Panc1 (cell line): Measurements from ENCODE around the gene MPND. TPM values are rescaled to one million over a fixed set of nuclear protein-coding genes. Genes with fewer than 3 reads are reported as not detected.

Experiments used
- ATAC-seq: fragments of 200-7000 bp; cut with Tn5 transposase; 2 replicates; pipeline ENCODE4 v1.9.1; 2020; ENCODE audit warnings: mild to moderate bottlenecking, moderate library complexity
- BruUV-seq: library from RNA; stranded (reverse); fragments of 400-500 nt; replicated peaks from 2 replicates; lab custom pipeline; 2021; lab: Mats Ljungman, UMichigan
- CTCF ChIA-PET: fragments of 300-600 bp; sonication (Branson Sonifier 250); formaldehyde crosslinking; loops from one replicate; lab custom pipeline; 2022; ENCODE audit warnings: antibody characterized with exemption; lab: Charles Lee
- POLR2A ChIA-PET: fragments of 300-600 bp; sonication (Branson Sonifier 250); formaldehyde crosslinking; loops from one replicate; lab custom pipeline; 2022; ENCODE audit warnings: antibody characterized with exemption; lab: Charles Lee
- DNase-seq: peaks from one replicate; pipeline ENCODE4 v3.0.0-alpha.2; 2010; ENCODE audit warnings: low read depth, low spot score
- H3K27ac ChIP-seq: 2 replicates; pipeline ENCODE4 v1.5.1; 2011; ENCODE audit warnings: mild to moderate bottlenecking, low read length, inconsistent platforms
- H3K27me3 ChIP-seq: fragments of 200-500 bp; sonication (Bioruptor generic); 2 replicates; pipeline ENCODE4 v1.6.0; 2014; ENCODE audit warnings: low read length, inconsistent platforms; ENCODE audit not compliant: control insufficient read depth, insufficient read depth
- H3K36me3 ChIP-seq: fragments of 200-500 bp; sonication (Bioruptor generic); 2 replicates; pipeline ENCODE4 v1.5.1; 2014; ENCODE audit warnings: inconsistent platforms, mild to moderate bottlenecking, low read length, moderate library complexity; ENCODE audit not compliant: control insufficient read depth, insufficient read depth
- H3K4me1 ChIP-seq: 2 replicates; pipeline ENCODE4 v1.5.1; 2011; ENCODE audit warnings: inconsistent platforms, mild to moderate bottlenecking, low read length, moderate library complexity; ENCODE audit not compliant: control insufficient read depth, insufficient read depth
- H3K4me3 ChIP-seq, 2 experiments: 2 replicates each; pipeline ENCODE4 v1.5.1; 2011 to 2012; ENCODE audit warnings: low read depth in 2 of 2, low read length in 2 of 2, mild to moderate bottlenecking in 2 of 2, inconsistent platforms in 1 of 2, moderate library complexity in 1 of 2
- H3K9me3 ChIP-seq: fragments of 200-500 bp; sonication (Bioruptor generic); 2 replicates; pipeline ENCODE4 v1.5.1; 2014; ENCODE audit warnings: low read depth, mild to moderate bottlenecking, inconsistent platforms, low read length, moderate library complexity; ENCODE audit not compliant: control insufficient read depth, insufficient read depth
- POLR2AphosphoS5 ChIP-seq: IDR thresholded peaks from 2 replicates; pipeline ENCODE4 v1.6.1; 2012; ENCODE audit warnings: mild to moderate bottlenecking, low read depth, low read length, moderate library complexity
- SIN3A ChIP-seq: IDR thresholded peaks from 2 replicates; pipeline ENCODE4 v1.6.1; 2012; ENCODE audit warnings: low read depth, mild to moderate bottlenecking, low read length, moderate library complexity, borderline replicate concordance; ENCODE audit not compliant: insufficient read depth
- TCF7L2 ChIP-seq: IDR thresholded peaks from 2 replicates; pipeline ENCODE4 v1.6.1; 2011; ENCODE audit warnings: mild to moderate bottlenecking, low read depth, low read length, inconsistent platforms
- in situ Hi-C: cut with HindIII; loops from 2 replicates; pipeline ENCODE4 v1.10.0; 2016; ENCODE audit warnings: low sequenced_read_pairs, low pct_unique_long_range_greater_than_20kb
- intact Hi-C: fragments of 100-400 bp; cut with micrococcal nuclease; formaldehyde crosslinking; loops from one replicate; pipeline ENCODE4 v1.10.0; 2022; ENCODE audit not compliant: unreplicated experiment
- total RNA-seq: library from RNA; stranded (reverse); gene quantifications from one replicate; pipeline ENCODE4 v1.2.1, GENCODE V29; 2021; ENCODE audit not compliant: unreplicated experiment
- TF ChIP-seq, protein P1 (sequence below), 2 experiments: IDR thresholded peaks; 2 replicates each; pipeline ENCODE4 v1.6.1; 2011 to 2012; ENCODE audit warnings: low read depth in 2 of 2, control low read depth in 1 of 2, low read length in 1 of 2, mild to moderate bottlenecking in 1 of 2, moderate library complexity in 1 of 2; ENCODE audit not compliant: insufficient read depth in 1 of 2
- TF ChIP-seq, protein P2 (sequence below): fragments of 450-650 bp; IDR thresholded peaks from 2 replicates; pipeline ENCODE4 v1.5.1; 2017; ENCODE audit warnings: mild to moderate bottlenecking

The MPND gene
- total RNA-seq, 1 experiment from 2014 or later, result 22.9 TPM

DNA sequence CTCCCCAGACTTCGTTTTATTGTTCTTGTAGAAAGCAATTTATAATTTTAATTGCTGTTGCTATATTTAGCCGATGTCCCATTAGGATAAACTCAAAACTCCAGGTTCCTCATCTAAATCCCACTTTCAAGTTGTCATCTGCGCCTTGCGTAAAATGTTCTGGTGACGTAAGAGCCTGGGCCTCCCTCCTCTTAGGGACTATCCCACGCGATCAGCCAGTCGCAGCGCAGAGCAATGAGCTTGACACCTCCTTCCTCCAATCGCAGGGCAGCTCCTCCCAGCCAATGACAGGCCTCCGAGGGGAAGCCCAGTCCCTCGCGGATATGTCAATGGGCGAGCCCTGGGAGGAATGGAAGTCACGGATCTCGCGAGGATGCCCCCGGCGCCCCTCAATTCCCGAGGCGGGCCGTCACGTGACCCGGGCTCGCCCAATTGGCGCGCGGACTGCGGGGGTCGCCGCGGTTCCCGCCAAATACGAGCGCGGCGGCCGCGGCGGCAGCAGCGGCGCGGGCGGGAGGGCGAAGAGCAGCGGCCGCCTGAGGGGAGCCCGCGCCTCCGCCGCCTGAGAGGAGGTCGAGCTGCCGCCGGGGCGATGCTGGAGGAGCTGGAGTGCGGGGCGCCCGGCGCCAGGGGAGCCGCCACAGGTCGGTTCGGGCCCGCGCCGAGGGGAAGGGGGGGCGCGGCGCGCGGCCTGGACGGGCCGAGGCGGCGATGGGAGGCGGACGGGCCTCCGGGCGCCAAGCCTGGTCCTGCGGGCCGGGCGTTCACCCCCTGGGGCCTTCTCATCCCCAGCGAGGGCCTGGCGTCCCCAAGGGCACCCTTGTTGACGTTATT is 59.0 kb downstream of the MPND start, which contains the start of gene CHAF1A:
TSS of gene CHAF1A (plus strand) at position 470 of the 834 bp plus-strand sequence. CDS start at position 593, 123 bp downstream.
- ChIA-PET CTCF (interaction anchor here (0.6 kb wide), 2 partner anchors 16 to 262 kb away, joined by 3 to 5 read pairs; no protein-coding TSS in a partner anchor), POLR2A (interaction anchor here (0.6 kb wide), 1 partner anchor 55 kb away, joined by 11 read pairs; the partner anchor contains the start of gene UBXN6)
- Histone ChIP-seq H3K27ac (peak within 1 kb of the TSS; percentile 86), H3K9me3 (no peaks in the 10 kb centered on the region), H3K36me3 (peaks cover 2% of the 10 kb centered on the region; the same call in 1 of the 2 replicates), H3K4me1 (peaks cover 10% of the 10 kb centered on the region), H3K27me3 (no peaks in the 10 kb centered on the region), H3K4me3 (peak within 1 kb of the TSS; percentile 84 to 86)
- peak; percentile 96 for ATAC-seq
- in situ Hi-C loops, result no loop called here
- peak; percentile 92 for DNase-seq
- TF ChIP-seq, protein P1, sequence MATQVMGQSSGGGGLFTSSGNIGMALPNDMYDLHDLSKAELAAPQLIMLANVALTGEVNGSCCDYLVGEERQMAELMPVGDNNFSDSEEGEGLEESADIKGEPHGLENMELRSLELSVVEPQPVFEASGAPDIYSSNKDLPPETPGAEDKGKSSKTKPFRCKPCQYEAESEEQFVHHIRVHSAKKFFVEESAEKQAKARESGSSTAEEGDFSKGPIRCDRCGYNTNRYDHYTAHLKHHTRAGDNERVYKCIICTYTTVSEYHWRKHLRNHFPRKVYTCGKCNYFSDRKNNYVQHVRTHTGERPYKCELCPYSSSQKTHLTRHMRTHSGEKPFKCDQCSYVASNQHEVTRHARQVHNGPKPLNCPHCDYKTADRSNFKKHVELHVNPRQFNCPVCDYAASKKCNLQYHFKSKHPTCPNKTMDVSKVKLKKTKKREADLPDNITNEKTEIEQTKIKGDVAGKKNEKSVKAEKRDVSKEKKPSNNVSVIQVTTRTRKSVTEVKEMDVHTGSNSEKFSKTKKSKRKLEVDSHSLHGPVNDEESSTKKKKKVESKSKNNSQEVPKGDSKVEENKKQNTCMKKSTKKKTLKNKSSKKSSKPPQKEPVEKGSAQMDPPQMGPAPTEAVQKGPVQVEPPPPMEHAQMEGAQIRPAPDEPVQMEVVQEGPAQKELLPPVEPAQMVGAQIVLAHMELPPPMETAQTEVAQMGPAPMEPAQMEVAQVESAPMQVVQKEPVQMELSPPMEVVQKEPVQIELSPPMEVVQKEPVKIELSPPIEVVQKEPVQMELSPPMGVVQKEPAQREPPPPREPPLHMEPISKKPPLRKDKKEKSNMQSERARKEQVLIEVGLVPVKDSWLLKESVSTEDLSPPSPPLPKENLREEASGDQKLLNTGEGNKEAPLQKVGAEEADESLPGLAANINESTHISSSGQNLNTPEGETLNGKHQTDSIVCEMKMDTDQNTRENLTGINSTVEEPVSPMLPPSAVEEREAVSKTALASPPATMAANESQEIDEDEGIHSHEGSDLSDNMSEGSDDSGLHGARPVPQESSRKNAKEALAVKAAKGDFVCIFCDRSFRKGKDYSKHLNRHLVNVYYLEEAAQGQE (IDR thresholded peaks at IDR 0.05; ENCODE audit: insufficient read depth in 1 of 2, low read depth in 2 of 2, low read length in 1 of 2), result no peak
- TF ChIP-seq SIN3A, result peak; percentile 88; the same call in 1 of the 2 replicates
- TF ChIP-seq POLR2AphosphoS5, result 0 out of 2 replicates have a peak, but pooled peaks have one; percentile 20
- no peak for TF ChIP-seq TCF7L2
- no TSS peak for BruUV-seq
- intact Hi-C loops, result loop anchor here (5.0 kb wide), 1 partner anchor 35 kb away; no protein-coding TSS in a partner anchor

DNA sequence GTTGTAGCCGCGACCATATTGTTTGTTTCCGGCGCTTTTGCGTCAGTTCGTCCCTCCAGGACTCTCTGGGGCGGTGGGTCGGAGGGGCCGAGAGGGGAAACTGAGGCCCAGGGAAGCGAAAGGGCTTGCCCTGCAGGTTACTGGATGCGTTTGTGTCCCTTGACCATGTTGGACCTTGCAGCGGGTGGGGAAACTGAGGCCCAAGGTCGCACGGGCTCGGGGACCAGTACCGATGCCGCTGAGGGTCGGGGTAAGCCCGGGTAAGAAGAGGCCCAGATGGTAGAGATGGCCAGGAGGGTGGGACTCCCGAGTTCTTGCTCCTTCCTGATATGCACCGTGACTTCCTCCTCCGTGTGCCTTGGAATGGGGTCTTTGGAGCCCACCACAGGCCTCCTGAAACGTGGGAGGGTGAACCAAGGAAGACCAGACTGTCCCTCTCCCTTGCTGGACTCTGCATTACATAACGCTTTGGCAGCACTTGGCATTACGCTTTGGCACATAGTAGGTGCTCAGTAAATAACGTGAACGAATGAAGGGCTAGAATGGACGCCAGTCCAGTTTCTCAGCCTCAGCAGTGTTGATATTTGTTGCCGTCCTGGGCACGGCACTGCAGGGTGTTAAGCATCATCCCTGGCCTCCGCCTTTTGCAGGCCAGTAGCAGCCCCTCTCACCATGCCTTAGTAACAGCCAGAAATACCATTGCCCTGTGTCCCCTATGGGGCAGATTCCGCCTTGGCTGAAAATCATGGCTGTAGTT is 59.8 kb downstream of the MPND start:
- intact Hi-C loops, result loop anchor here (5.0 kb wide), 1 partner anchor 36 kb away; no protein-coding TSS in a partner anchor
- CTCF ChIA-PET, result no interaction called here

More for the DNA sequence above, 59.8 kb downstream of the MPND start:
- no peaks in the 10 kb centered on the region for H3K27me3 ChIP-seq
- BruUV-seq, result no TSS peak
- H3K9me3 ChIP-seq, result no peaks in the 10 kb centered on the region
- POLR2A ChIA-PET, result no interaction called here
- DNase-seq (no peak), ATAC-seq (no peak)
- H3K4me3 ChIP-seq, result peak overlapping the region; percentile 84 to 86
- H3K4me1 ChIP-seq, result peaks cover 10% of the 10 kb centered on the region
- peaks cover 2% of the 10 kb centered on the region; the same call in 1 of the 2 replicates for H3K36me3 ChIP-seq
- no peak for TF ChIP-seq POLR2AphosphoS5
- no peak for TF ChIP-seq TCF7L2
- TF ChIP-seq, protein P2, sequence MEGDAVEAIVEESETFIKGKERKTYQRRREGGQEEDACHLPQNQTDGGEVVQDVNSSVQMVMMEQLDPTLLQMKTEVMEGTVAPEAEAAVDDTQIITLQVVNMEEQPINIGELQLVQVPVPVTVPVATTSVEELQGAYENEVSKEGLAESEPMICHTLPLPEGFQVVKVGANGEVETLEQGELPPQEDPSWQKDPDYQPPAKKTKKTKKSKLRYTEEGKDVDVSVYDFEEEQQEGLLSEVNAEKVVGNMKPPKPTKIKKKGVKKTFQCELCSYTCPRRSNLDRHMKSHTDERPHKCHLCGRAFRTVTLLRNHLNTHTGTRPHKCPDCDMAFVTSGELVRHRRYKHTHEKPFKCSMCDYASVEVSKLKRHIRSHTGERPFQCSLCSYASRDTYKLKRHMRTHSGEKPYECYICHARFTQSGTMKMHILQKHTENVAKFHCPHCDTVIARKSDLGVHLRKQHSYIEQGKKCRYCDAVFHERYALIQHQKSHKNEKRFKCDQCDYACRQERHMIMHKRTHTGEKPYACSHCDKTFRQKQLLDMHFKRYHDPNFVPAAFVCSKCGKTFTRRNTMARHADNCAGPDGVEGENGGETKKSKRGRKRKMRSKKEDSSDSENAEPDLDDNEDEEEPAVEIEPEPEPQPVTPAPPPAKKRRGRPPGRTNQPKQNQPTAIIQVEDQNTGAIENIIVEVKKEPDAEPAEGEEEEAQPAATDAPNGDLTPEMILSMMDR, result no peak
- TF ChIP-seq, protein P1 (IDR thresholded peaks at IDR 0.05; ENCODE audit: insufficient read depth in 1 of 2, low read depth in 2 of 2, low read length in 1 of 2), result no peak
- TF ChIP-seq SIN3A, result no peak
- in situ Hi-C loops, result no loop called here
- peak overlapping the region; percentile 79 for H3K27ac ChIP-seq
